Right atrium auricular region (tissue), 2 donors: ENCODE results near the gene PSMG1. TPM values are rescaled to one million over a fixed set of nuclear protein-coding genes. Genes with fewer than 3 reads are reported as not detected.
"Not testable (repeated sequence)": the region's sequence is repeated elsewhere in the genome, so short reads cannot be mapped to it uniquely, and the experiment has no call there.

Experiments
- DNase-seq: peaks from one replicate; pipeline ENCODE4 v3.0.0-alpha.2; 2019; ENCODE audit warnings: low spot score
- H3K27ac ChIP-seq, 2 donors: fragments of 200-600 bp; sonication (generic); 1 replicate in 1 of 2; 2 replicates in 1 of 2; pipeline ENCODE4 v1.5.1; 2016 to 2019
- H3K27me3 ChIP-seq, 2 donors: fragments of 200-600 bp; sonication (generic); one replicate each; pipeline versions ENCODE4 v1.5.1 to v1.6.0; 2017 to 2019
- H3K36me3 ChIP-seq: fragments of 200-600 bp; sonication (generic); one replicate; pipeline ENCODE4 v1.5.1; 2016
- H3K4me1 ChIP-seq, 2 donors: fragments of 200-600 bp; sonication (generic); one replicate each; pipeline versions ENCODE4 v1.5.1 to v1.6.0; 2017 to 2019
- H3K4me3 ChIP-seq, 2 donors: fragments of 200-600 bp; sonication (generic); 1 replicate in 1 of 2; 2 replicates in 1 of 2; pipeline ENCODE4 v1.5.1; 2017 to 2019; ENCODE audit warnings: mild to moderate bottlenecking in 1 of 2, moderate library complexity in 1 of 2
- H3K9me3 ChIP-seq, 2 donors: fragments of 200-600 bp; sonication (generic); one replicate each; pipeline ENCODE4 v1.5.1; 2019
- total RNA-seq, 2 donors: library from RNA; depleted of rRNA; stranded (reverse); fragments of >200 nt; gene quantifications; one replicate each; pipeline ENCODE4 v1.1.0, GENCODE V29; 2016
- TF ChIP-seq, protein P1 (sequence below), 2 donors: fragments of 200-600 bp; sonication (generic); IDR thresholded peaks; one replicate each; pipeline ENCODE4 v1.5.1; 2019; ENCODE audit warnings: antibody characterized with exemption in 2 of 2

PSMG1 gene
- total RNA-seq, 2 donors from 2014 or later: 15.5 to 24.4 TPM

DNA sequence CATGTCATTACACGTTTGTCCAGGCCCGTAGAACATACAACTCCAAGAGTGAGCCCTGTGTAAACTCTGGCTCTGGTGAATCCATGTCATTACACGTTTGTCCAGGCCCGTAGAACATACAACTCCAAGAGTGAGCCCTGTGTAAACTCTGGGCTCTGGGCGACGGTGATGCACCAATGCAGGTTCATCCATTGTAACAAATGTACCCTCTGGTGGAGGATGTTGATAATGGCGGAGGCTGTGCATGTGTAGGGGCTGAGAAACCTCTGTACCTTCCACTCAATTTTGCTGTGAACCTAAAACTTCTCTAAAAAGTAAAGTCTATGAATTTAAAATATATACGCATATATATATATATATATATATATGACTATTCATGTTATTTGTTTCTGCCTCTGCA is 47.1 kb downstream of the PSMG1 start:
- H3K4me3 ChIP-seq, H3K27me3 ChIP-seq, H3K27ac ChIP-seq, H3K36me3 ChIP-seq, H3K9me3 ChIP-seq: not testable (repeated sequence)
- peak; percentile 54 for DNase-seq
- peaks cover 0 to 10% of the 10 kb centered on the region in 2 donors for H3K4me1 ChIP-seq
- TF ChIP-seq, protein P1, sequence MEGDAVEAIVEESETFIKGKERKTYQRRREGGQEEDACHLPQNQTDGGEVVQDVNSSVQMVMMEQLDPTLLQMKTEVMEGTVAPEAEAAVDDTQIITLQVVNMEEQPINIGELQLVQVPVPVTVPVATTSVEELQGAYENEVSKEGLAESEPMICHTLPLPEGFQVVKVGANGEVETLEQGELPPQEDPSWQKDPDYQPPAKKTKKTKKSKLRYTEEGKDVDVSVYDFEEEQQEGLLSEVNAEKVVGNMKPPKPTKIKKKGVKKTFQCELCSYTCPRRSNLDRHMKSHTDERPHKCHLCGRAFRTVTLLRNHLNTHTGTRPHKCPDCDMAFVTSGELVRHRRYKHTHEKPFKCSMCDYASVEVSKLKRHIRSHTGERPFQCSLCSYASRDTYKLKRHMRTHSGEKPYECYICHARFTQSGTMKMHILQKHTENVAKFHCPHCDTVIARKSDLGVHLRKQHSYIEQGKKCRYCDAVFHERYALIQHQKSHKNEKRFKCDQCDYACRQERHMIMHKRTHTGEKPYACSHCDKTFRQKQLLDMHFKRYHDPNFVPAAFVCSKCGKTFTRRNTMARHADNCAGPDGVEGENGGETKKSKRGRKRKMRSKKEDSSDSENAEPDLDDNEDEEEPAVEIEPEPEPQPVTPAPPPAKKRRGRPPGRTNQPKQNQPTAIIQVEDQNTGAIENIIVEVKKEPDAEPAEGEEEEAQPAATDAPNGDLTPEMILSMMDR (IDR thresholded peaks at IDR 0.05): peak; percentile 11 to 49

DNA sequence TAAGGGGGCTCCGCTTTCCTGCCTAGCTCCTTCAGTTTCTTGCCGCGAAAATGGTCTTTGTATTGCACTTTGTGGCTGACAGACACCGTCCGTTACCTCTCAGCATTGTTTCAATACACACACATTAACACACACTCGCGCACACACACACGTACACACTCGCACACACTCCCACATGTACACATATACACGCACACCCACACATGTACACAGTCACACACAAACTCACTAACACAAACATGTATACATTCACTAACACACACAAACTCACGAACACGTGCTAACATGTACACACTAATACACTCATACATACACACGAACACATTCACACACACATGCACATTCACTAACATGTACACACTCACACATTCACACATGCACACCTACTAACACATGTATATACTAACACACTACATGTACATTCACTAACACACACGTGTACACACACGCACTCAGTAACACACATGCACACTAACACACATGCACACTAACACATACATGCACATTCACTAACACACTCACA is 48.9 kb downstream of the PSMG1 start:
- no peaks in the 10 kb centered on the region for H3K36me3 ChIP-seq

DNA sequence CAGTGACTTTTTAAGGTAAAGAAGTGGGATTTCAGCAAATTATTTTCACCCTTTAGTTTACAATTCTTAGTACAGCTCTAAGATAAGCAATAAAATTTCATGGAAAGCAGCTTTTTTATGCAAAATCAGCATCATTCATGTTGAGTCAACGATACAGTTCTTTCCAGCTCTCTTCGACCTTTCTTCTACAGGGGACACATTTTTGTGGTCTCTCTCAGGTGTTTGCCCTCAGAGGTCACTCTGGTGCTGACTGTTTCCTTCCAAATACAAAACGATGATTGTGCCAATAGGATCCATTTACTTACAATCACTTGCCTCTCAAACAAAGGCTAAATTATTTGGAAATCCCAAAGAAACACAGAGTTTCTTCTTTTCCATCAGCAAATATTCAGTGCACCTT is 51.0 kb downstream of the PSMG1 start:
- H3K27me3 ChIP-seq: no peaks in the 10 kb centered on the region
- H3K9me3 ChIP-seq: peaks cover 0 to 7% of the 10 kb centered on the region in 2 donors
- DNase-seq: no peak
- H3K36me3 ChIP-seq: no peaks in the 10 kb centered on the region
- no peak overlapping the region for H3K4me3 ChIP-seq
- no peak overlapping the region for H3K27ac ChIP-seq
- H3K4me1 ChIP-seq: peaks cover 0 to 2% of the 10 kb centered on the region in 2 donors
- TF ChIP-seq, protein P1 (IDR thresholded peaks at IDR 0.05): no peak

More for the DNA sequence above, 48.9 kb downstream of the PSMG1 start:
- no peaks in the 10 kb centered on the region for H3K27me3 ChIP-seq
- H3K4me3 ChIP-seq: no peak overlapping the region
- H3K4me1 ChIP-seq: peaks cover 0 to 10% of the 10 kb centered on the region in 2 donors
- TF ChIP-seq, protein P1 (IDR thresholded peaks at IDR 0.05): no peak
- H3K27ac ChIP-seq: no peak overlapping the region
- H3K9me3 ChIP-seq: peaks cover 0 to 7% of the 10 kb centered on the region in 2 donors
- DNase-seq: peak; percentile 21

DNA sequence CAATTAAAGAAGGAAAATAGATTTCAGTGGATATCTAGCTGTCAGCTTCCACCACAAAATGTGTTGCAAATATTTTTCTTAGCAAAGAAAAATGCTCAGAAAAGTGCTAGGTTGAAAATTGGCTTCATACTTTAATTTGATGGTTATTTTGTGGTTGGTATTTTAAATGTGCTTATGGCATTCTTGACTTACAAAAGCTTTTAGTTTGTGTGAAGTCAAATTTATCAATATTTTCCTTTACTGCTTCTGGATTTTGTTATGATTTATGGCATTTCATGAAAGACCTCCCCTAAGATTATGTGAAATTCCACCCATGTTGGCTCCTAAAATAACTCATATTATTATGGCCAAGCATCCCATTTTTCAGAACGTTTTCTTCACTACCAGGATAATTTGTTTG is 51.5 kb downstream of the PSMG1 start:
- Histone ChIP-seq H3K27me3 (no peaks in the 10 kb centered on the region), H3K27ac (no peak overlapping the region), H3K4me1 (no peaks in the 10 kb centered on the region), H3K4me3 (no peak overlapping the region), H3K9me3 (peaks cover 0 to 7% of the 10 kb centered on the region in 2 donors), H3K36me3 (no peaks in the 10 kb centered on the region)
- TF ChIP-seq, protein P1 (IDR thresholded peaks at IDR 0.05): no peak
- no peak for DNase-seq

DNA sequence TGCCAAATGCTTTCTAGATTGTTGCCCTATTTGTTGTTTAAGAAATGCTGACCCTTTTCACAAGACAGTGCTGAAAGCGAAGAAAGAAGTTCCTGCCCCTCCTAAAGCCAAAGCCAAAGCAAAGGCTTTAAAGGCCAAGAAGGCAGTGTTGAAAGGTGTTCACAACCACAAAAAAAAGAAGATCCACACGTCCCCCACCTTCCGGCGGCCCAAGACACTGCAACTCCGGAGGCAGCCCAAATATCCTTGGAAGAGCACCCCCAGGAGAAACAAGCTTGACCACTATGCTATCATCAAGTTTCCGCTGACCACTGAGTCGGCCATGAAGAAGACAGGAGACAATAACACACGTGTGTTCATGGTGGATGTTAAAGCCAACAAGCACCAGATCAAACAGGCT is 55.7 kb downstream of the PSMG1 start:
- peaks cover 0 to 17% of the 10 kb centered on the region in 2 donors for H3K4me1 ChIP-seq
- no peaks in the 10 kb centered on the region for H3K36me3 ChIP-seq
- no peak overlapping the region for H3K4me3 ChIP-seq
- TF ChIP-seq, protein P1 (IDR thresholded peaks at IDR 0.05): no peak
- H3K27ac ChIP-seq: no peak overlapping the region
- DNase-seq: peak; percentile 43
- no peaks in the 10 kb centered on the region for H3K27me3 ChIP-seq
- H3K9me3 ChIP-seq: peaks cover 0 to 18% of the 10 kb centered on the region in 2 donors

DNA sequence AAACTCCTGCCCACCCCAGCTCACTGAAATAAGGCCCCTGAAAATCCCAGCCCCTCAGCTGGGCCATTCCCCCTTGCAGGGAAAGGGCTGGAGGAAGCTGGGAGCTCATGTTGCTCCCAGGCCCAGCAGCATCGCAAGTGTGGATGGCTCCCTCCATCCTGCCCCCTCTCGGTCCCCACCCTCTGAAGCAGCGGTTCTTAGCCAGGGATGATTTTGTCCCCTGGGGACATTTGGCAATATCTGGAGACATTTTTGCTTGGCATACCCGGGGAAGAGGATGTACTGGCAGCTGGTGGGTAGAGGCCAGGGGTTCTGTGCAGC is 56.8 kb downstream of the PSMG1 start:
- Histone ChIP-seq H3K4me3 (no peak overlapping the region), H3K36me3 (no peaks in the 10 kb centered on the region), H3K27ac (no peak overlapping the region), H3K27me3 (no peaks in the 10 kb centered on the region), H3K4me1 (peaks cover 0 to 17% of the 10 kb centered on the region in 2 donors), H3K9me3 (peaks cover 0 to 18% of the 10 kb centered on the region in 2 donors)
- TF ChIP-seq, protein P1 (IDR thresholded peaks at IDR 0.05): no peak
- peak; percentile 34 for DNase-seq
